Measurements from ENCODE around the gene AGBL5. TPM values are rescaled to one million over a fixed set of nuclear protein-coding genes. Genes with fewer than 3 reads are reported as not detected.
A peak's percentile ranks its signal among the peaks of the same experiment; 100 is the strongest.

The AGBL5 gene
- total and polyA plus RNA-seq, 2 of the 13 experiments (the other 11 are each of a cell fraction or from before 2014, with no cell fraction given): 55.9 to 73.3 TPM

DNA sequence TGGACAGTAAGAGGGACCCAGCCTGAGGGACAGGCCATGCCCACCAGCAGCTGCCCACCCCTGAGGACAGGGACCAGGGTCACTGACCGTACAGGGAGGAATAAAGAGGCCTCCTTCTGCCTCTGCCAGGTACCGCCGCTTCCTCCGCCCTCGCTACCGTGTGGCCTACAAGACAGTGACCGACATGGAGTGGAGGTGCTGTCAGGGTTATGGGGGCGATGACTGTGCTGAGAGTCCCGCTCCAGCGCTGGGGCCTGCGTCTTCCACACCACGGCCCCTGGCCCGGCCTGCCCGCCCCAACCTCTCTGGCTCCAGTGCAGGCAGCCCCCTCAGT is 29.1 kb downstream of the AGBL5 start (continued):
- TF ChIP-seq, protein P1, sequence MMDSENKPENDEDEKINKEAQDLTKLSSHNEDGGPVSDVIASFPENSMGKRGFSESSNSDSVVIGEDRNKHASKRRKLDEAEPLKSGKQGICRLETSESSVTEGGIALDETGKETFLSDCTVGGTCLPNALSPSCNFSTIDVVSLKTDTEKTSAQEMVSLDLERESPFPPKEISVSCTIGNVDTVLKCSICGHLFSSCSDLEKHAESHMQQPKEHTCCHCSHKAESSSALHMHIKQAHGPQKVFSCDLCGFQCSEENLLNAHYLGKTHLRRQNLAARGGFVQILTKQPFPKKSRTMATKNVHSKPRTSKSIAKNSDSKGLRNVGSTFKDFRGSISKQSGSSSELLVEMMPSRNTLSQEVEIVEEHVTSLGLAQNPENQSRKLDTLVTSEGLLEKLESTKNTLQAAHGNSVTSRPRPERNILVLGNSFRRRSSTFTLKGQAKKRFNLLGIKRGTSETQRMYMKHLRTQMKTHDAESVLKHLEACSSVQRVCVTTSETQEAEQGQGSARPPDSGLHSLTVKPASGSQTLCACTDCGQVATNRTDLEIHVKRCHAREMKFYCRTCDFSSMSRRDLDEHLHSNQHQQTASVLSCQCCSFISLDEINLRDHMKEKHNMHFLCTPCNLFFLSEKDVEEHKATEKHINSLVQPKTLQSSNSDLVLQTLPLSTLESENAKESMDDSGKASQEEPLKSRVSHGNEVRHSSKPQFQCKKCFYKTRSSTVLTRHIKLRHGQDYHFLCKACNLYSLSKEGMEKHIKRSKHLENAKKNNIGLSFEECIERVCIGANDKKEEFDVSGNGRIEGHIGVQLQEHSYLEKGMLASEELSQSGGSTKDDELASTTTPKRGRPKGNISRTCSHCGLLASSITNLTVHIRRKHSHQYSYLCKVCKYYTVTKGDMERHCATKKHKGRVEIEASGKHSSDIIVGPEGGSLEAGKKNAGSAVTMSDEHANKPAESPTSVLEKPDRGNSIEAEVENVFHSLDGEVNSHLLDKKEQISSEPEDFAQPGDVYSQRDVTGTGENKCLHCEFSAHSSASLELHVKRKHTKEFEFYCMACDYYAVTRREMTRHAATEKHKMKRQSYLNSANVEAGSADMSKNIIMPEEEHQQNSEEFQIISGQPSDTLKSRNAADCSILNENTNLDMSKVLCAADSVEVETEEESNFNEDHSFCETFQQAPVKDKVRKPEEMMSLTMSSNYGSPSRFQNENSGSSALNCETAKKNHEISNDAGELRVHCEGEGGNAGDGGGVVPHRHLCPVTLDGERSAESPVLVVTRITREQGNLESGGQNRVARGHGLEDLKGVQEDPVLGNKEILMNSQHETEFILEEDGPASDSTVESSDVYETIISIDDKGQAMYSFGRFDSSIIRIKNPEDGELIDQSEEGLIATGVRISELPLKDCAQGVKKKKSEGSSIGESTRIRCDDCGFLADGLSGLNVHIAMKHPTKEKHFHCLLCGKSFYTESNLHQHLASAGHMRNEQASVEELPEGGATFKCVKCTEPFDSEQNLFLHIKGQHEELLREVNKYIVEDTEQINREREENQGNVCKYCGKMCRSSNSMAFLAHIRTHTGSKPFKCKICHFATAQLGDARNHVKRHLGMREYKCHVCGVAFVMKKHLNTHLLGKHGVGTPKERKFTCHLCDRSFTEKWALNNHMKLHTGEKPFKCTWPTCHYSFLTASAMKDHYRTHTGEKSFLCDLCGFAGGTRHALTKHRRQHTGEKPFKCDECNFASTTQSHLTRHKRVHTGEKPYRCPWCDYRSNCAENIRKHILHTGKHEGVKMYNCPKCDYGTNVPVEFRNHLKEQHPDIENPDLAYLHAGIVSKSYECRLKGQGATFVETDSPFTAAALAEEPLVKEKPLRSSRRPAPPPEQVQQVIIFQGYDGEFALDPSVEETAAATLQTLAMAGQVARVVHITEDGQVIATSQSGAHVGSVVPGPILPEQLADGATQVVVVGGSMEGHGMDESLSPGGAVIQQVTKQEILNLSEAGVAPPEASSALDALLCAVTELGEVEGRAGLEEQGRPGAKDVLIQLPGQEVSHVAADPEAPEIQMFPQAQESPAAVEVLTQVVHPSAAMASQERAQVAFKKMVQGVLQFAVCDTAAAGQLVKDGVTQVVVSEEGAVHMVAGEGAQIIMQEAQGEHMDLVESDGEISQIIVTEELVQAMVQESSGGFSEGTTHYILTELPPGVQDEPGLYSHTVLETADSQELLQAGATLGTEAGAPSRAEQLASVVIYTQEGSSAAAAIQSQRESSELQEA (CRISPR knock-in tag; IDR thresholded peaks at IDR 0.05; ENCODE audit: not compliant biosample characterization): peak; percentile 9
- TF ChIP-seq, protein P2, sequence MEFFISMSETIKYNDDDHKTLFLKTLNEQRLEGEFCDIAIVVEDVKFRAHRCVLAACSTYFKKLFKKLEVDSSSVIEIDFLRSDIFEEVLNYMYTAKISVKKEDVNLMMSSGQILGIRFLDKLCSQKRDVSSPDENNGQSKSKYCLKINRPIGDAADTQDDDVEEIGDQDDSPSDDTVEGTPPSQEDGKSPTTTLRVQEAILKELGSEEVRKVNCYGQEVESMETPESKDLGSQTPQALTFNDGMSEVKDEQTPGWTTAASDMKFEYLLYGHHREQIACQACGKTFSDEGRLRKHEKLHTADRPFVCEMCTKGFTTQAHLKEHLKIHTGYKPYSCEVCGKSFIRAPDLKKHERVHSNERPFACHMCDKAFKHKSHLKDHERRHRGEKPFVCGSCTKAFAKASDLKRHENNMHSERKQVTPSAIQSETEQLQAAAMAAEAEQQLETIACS (CRISPR knock-in tag; IDR thresholded peaks at IDR 0.05): no peak
- TF ChIP-seq ZBTB38 (CRISPR knock-in tag; IDR thresholded peaks at IDR 0.05): peak; percentile 62
- TF ChIP-seq ZNF274 (CRISPR knock-in tag; IDR thresholded peaks at IDR 0.05): 0 out of 2 replicates have a peak, but pooled peaks have one; percentile 28
- 0 out of 2 replicates have a peak, but pooled peaks have one; percentile 19 for TF ChIP-seq ZC3H13 (CRISPR knock-in tag; IDR thresholded peaks at IDR 0.05)
- peak; percentile 28 for TF ChIP-seq AGO1 (IDR thresholded peaks at IDR 0.05; ENCODE audit: low read depth, low read length, poor library complexity, severe bottlenecking)
- no peak for TF ChIP-seq REPIN1 (CRISPR knock-in tag; IDR thresholded peaks at IDR 0.05; ENCODE audit: borderline replicate concordance, low read depth)

Data from HepG2 (cell line).